HFFc6 (cell line): ENCODE results near the gene CSMD2. TPM values are rescaled to one million over a fixed set of nuclear protein-coding genes. Genes with fewer than 3 reads are reported as not detected.

Experiments used
- DNase-seq: peaks from one replicate; pipeline ENCODE4 v3.0.0-alpha.2; 2018
- H3K27ac Mint-ChIP-seq: 2 replicates; pipeline ENCODE4 v1.8.0; 2020; ENCODE audit warnings: mild to moderate bottlenecking, mixed read lengths
- H3K27me3 Mint-ChIP-seq: 2 replicates; pipeline ENCODE4 v1.8.0; 2021; ENCODE audit warnings: mild to moderate bottlenecking, moderate library complexity, mixed read lengths; ENCODE audit not compliant: insufficient read depth
- H3K36me3 Mint-ChIP-seq: 2 replicates; pipeline ENCODE4 v1.8.0; 2021; ENCODE audit warnings: low read depth, mixed read lengths
- H3K4me1 Mint-ChIP-seq: 2 replicates; pipeline ENCODE4 v1.8.0; 2020; ENCODE audit warnings: low read depth, mixed read lengths
- H3K4me3 Mint-ChIP-seq: 2 replicates; pipeline ENCODE4 v1.8.0; 2020; ENCODE audit warnings: mild to moderate bottlenecking, moderate library complexity, mixed read lengths
- H3K9me3 Mint-ChIP-seq: 2 replicates; pipeline ENCODE4 v1.8.0; 2020; ENCODE audit warnings: mild to moderate bottlenecking, mixed read lengths
- CTCF ChIP-seq: fragments of 200-600 bp; sonication (generic); IDR thresholded peaks from 2 replicates; pipeline ENCODE4 v1.5.0; 2021; ENCODE audit warnings: antibody characterized with exemption, mild to moderate bottlenecking
- total RNA-seq, 6 experiments: library from RNA; stranded (reverse); fragmentation: NEBNext Ultra II Directional; extraction: Animal tissue kit (Norgen Biotek cat#: 25700); gene quantifications; 2 replicates in 1 of 6; 3 replicates in 5 of 6; pipeline ENCODE4 v1.2.3, GENCODE V29; 2021

Gene CSMD2
- total RNA-seq, 6 experiments from 2014 or later = 0.77 to 3.2 (median 1.2) TPM

DNA sequence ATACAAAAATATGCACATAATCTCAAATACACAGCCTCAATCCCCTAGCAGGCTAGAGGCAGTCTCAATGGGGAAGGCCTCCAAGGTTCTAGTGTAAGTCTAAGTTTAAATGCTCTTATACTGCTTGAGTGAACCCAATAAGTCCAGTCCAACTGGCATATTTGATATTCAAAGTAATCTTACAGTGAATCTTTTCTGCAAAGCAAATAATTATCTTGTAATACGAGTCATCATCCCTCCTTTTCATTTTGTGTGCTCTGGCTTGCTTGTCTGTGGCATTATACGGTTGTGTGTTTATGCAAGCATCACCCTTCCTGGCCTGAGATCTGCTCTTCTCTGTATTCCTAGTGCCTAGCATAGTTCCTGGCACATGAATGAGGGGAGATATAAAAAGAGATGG, 468.1 kb downstream of the CSMD2 start:
- no peaks in the 10 kb centered on the region for H3K4me1 Mint-ChIP-seq
- no peaks in the 10 kb centered on the region for H3K36me3 Mint-ChIP-seq
- no peak overlapping the region for H3K27ac Mint-ChIP-seq
- no peak for DNase-seq
- no peak for TF ChIP-seq CTCF
- H3K9me3 Mint-ChIP-seq = peaks cover 16% of the 10 kb centered on the region; the same call in 1 of the 2 replicates
- no peaks in the 10 kb centered on the region for H3K27me3 Mint-ChIP-seq
- H3K4me3 Mint-ChIP-seq = no peak overlapping the region

DNA sequence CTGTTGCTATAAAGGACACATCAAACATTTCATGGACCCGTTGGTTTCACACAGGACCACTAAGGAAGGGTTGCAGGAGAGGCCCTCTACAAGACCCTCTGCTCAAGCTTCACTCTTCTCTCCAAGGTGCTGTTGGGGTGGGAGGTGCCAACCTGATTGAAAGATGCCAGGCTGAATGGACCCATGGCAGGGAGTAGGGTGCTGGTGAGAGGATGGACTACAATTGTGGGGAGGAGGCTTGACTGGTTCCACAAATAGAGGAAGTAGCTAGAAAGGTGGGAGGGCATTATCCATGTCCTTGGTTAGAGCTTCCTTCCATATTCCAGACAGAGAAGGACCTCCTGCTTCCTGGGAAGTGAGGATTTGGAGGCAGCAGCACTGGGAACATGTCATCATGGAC, 468.7 kb downstream of the CSMD2 start:
- H3K4me3 Mint-ChIP-seq = no peak overlapping the region
- H3K36me3 Mint-ChIP-seq = no peaks in the 10 kb centered on the region
- no peak overlapping the region for H3K27ac Mint-ChIP-seq
- peaks cover 16% of the 10 kb centered on the region; the same call in 1 of the 2 replicates for H3K9me3 Mint-ChIP-seq
- DNase-seq = no peak
- TF ChIP-seq CTCF = no peak
- H3K4me1 Mint-ChIP-seq = no peaks in the 10 kb centered on the region
- no peaks in the 10 kb centered on the region; the same call in 1 of the 2 replicates for H3K27me3 Mint-ChIP-seq

GRCh38 chr1:33692206-33693188, 472.5 kb downstream of the CSMD2 start:
- no peak for TF ChIP-seq CTCF
- no peaks in the 10 kb centered on the region; the same call in 1 of the 2 replicates for H3K27me3 Mint-ChIP-seq
- no peak overlapping the region for H3K4me3 Mint-ChIP-seq
- H3K4me1 Mint-ChIP-seq = no peaks in the 10 kb centered on the region
- DNase-seq = no peak
- H3K9me3 Mint-ChIP-seq = peaks cover 4% of the 10 kb centered on the region
- no peak overlapping the region for H3K27ac Mint-ChIP-seq
- H3K36me3 Mint-ChIP-seq = no peaks in the 10 kb centered on the region; the same call in 1 of the 2 replicates

- Mint-ChIP-seq H3K27me3 (no peaks in the 10 kb centered on the region; the same call in none of the 2 replicates), H3K4me1 (no peaks in the 10 kb centered on the region), H3K4me3 (no peak overlapping the region), H3K27ac (no peak overlapping the region), H3K9me3 (peaks cover 7% of the 10 kb centered on the region), H3K36me3 (no peaks in the 10 kb centered on the region; the same call in none of the 2 replicates)
- no peak for DNase-seq
- no peak for TF ChIP-seq CTCF
Observed at GRCh38 chr1:33687000-33687399, 478.0 kb downstream of the CSMD2 start.

DNA sequence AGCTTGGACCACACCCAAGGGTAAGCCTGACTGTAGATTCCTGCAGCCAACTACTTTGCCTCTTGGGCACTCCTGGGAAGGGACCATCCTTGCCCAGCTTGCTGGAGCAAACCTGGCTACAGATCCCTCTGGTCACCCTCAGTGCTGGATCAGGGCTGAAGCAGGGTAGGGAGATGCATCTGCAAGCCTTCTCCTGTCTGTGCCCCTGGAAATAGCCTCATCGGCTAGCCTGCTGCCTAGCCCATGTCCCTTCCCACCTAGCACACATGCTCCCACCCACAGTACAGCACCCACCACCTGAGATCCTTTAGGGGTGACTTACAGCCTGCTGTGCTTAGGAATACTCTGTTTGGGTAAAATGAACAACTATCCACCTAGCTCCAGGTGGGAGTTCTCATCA, 478.5 kb downstream of the CSMD2 start:
- Mint-ChIP-seq H3K4me3 (no peak overlapping the region), H3K9me3 (peaks cover 7% of the 10 kb centered on the region), H3K36me3 (no peaks in the 10 kb centered on the region; the same call in none of the 2 replicates), H3K27me3 (no peaks in the 10 kb centered on the region; the same call in none of the 2 replicates), H3K4me1 (no peaks in the 10 kb centered on the region), H3K27ac (no peak overlapping the region)
- TF ChIP-seq CTCF = no peak
- no peak for DNase-seq
